ENCODE measurements around the gene ZNF570. TPM values are rescaled to one million over a fixed set of nuclear protein-coding genes. Genes with fewer than 3 reads are reported as not detected.
A peak's percentile ranks its signal among the peaks of the same experiment; 100 is the strongest.

ZNF570 gene
- total RNA-seq, 3 donors from 2014 or later: 3.2 to 3.8 (median 3.3) TPM

- Mint-ChIP-seq H3K36me3 (ENCODE audit: insufficient read depth) (peaks cover 47% of the 10 kb centered on the region), H3K27me3 (ENCODE audit: low read depth) (no peaks in the 10 kb centered on the region), H3K4me3 (no peak overlapping the region), H3K4me1 (ENCODE audit: low read depth) (no peaks in the 10 kb centered on the region), H3K9me3 (peaks cover 31% of the 10 kb centered on the region)
- DNase-seq: no peak
- no peak for ATAC-seq
Observed at GRCh38 chr19:37511186-37511585, 42.0 kb downstream of the ZNF570 start.

GRCh38 chr19:37511821-37512220 lies 42.7 kb downstream of the ZNF570 start:
- no peaks in the 10 kb centered on the region for H3K27me3 Mint-ChIP-seq (ENCODE audit: low read depth)
- peaks cover 31% of the 10 kb centered on the region for H3K9me3 Mint-ChIP-seq
- no peaks in the 10 kb centered on the region for H3K4me1 Mint-ChIP-seq (ENCODE audit: low read depth)
- H3K4me3 Mint-ChIP-seq: no peak overlapping the region
- DNase-seq (no peak), ATAC-seq (no peak)
- H3K36me3 Mint-ChIP-seq (ENCODE audit: insufficient read depth): peaks cover 49% of the 10 kb centered on the region

- Mint-ChIP-seq H3K4me3 (no peak overlapping the region), H3K9me3 (peaks cover 31% of the 10 kb centered on the region), H3K4me1 (ENCODE audit: low read depth) (no peaks in the 10 kb centered on the region), H3K27me3 (ENCODE audit: low read depth) (no peaks in the 10 kb centered on the region), H3K36me3 (ENCODE audit: insufficient read depth) (peaks cover 53% of the 10 kb centered on the region)
- no peak for DNase-seq
- no peak for ATAC-seq
Observed at GRCh38 chr19:37513397-37513796, 44.2 kb downstream of the ZNF570 start.

- peaks cover 28% of the 10 kb centered on the region for H3K9me3 Mint-ChIP-seq
- no peak overlapping the region for H3K4me3 Mint-ChIP-seq
- ATAC-seq: peak; percentile 50 to 65
- H3K27me3 Mint-ChIP-seq (ENCODE audit: low read depth): no peaks in the 10 kb centered on the region
- H3K4me1 Mint-ChIP-seq (ENCODE audit: low read depth): no peaks in the 10 kb centered on the region
- DNase-seq: no peak
- peaks cover 52% of the 10 kb centered on the region for H3K36me3 Mint-ChIP-seq (ENCODE audit: insufficient read depth)
Observed at GRCh38 chr19:37519890-37520289, 50.7 kb downstream of the ZNF570 start.

- Mint-ChIP-seq H3K4me3 (no peak overlapping the region), H3K4me1 (ENCODE audit: low read depth) (no peaks in the 10 kb centered on the region), H3K27me3 (ENCODE audit: low read depth) (no peaks in the 10 kb centered on the region), H3K36me3 (ENCODE audit: insufficient read depth) (peaks cover 41% of the 10 kb centered on the region), H3K9me3 (peaks cover 48% of the 10 kb centered on the region)
- ATAC-seq (no peak), DNase-seq (no peak)
Observed at GRCh38 chr19:37537391-37537947, 68.3 kb downstream of the ZNF570 start.

Other genes with a start within 250 kb of the ZNF570 start
- 1 to 10 TPM; 3.7 to 4.5 (median 3.8) TPM for gene ZNF527, start 98.3 kb upstream of the ZNF570 start, total RNA-seq
- gene ZNF569, start 1.9 kb upstream of the ZNF570 start, total RNA-seq: 1 to 10 TPM; 4.8 to 5.3 (median 5.1) TPM
- 1 to 10 TPM; 2.2 to 3.4 (median 3.2) TPM for gene ZNF793, start 37.6 kb downstream of the ZNF570 start, total RNA-seq
- gene ZNF571, start 125.4 kb downstream of the ZNF570 start, total RNA-seq: 1 to 10 TPM; 1.1 to 1.3 (median 1.3) TPM
- gene ZNF540, start 125.5 kb downstream of the ZNF570 start, total RNA-seq: 1 to 10 TPM in 1 of 3 donors, under 1 TPM in 2; 0.45 to 1.0 (median 0.53) TPM
- gene ZFP30, start 186.1 kb downstream of the ZNF570 start, total RNA-seq: 1 to 10 TPM; 4.1 to 4.2 (median 4.1) TPM

Data from activated T-cell treated with anti-CD3 and anti-CD28 coated beads, Interleukin-2, amount 50 U/mL, for 4 hours (primary cell).